ENCODE data around the gene LAMC1.
"Not testable (repeated sequence)": the region's sequence is repeated elsewhere in the genome, so short reads cannot be mapped to it uniquely, and the experiment has no call there.

LAMC1 gene

DNA sequence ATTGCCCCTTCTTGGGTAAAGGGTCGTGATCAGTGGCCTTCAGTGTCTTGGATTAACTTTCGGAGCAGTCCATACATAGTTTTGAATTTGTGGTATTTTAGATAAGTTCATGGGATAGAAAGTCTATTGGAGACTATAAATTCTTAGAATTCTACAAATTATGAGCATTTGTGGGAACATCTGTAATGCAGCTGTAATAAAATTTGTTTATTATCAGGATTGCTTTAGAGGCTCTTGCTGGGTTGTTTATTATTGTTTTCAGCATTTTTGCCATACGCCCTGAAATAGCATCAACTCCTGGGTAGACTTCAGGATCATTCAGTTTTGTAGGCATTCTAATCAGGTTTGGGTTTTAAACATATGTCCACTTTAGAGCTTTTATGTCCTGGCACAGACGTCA is 16.1 kb downstream of the LAMC1 start:
- no peak for DNase-seq (ENCODE audit: low read depth, low spot score)
- no peak overlapping the region for H3K4me3 ChIP-seq (ENCODE audit: low read length)

- no peak for DNase-seq (ENCODE audit: low read depth, low spot score)
Observed at GRCh38 chr1:183039985-183040447, 16.8 kb downstream of the LAMC1 start.

DNA sequence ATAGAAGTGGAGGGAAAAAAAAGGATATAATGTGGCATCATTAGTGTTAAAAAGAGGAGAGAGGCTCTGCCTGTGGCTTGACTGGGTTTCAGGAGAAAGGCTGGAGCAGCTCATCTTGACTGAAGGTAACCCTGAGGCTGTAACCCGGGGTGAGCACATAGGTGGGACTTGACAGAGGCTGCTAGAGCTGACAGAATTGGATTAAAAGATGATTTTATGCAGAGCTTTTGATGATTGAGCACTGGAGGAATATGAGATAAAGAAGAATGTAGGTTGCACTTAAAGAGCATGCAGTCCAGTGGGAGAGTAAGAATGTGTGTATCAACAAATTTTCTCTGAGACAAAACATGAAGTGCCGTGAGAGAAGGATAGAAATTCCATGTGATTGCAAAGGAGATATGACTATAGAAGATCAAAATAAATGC is 17.3 kb downstream of the LAMC1 start:
- no peak overlapping the region for H3K4me3 ChIP-seq (ENCODE audit: low read length)
- DNase-seq (ENCODE audit: low read depth, low spot score), result no peak

More at GRCh38 chr1:183039985-183040447, 16.8 kb downstream of the LAMC1 start:
- no peak overlapping the region for H3K4me3 ChIP-seq (ENCODE audit: low read length)

DNA sequence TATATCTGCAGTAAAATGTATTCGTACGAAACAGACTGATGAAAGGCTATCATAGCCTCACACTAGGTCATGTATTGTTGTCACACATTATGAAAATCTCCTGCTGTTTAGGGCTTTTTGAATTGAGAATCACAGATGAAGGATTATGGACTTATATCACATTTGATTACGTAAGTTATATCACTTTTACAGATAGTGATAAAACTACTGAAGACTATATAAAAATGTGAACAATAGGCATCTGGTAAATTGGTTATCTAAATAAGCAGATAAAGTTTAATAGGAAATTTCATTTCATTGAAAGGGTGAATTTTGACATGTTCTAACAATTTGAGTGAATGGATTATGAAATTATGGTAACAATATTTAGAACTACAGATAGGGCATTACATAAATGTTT is 20.0 kb downstream of the LAMC1 start:
- no peak overlapping the region for H3K4me3 ChIP-seq (ENCODE audit: low read length)
- no peak for DNase-seq (ENCODE audit: low read depth, low spot score)

DNA sequence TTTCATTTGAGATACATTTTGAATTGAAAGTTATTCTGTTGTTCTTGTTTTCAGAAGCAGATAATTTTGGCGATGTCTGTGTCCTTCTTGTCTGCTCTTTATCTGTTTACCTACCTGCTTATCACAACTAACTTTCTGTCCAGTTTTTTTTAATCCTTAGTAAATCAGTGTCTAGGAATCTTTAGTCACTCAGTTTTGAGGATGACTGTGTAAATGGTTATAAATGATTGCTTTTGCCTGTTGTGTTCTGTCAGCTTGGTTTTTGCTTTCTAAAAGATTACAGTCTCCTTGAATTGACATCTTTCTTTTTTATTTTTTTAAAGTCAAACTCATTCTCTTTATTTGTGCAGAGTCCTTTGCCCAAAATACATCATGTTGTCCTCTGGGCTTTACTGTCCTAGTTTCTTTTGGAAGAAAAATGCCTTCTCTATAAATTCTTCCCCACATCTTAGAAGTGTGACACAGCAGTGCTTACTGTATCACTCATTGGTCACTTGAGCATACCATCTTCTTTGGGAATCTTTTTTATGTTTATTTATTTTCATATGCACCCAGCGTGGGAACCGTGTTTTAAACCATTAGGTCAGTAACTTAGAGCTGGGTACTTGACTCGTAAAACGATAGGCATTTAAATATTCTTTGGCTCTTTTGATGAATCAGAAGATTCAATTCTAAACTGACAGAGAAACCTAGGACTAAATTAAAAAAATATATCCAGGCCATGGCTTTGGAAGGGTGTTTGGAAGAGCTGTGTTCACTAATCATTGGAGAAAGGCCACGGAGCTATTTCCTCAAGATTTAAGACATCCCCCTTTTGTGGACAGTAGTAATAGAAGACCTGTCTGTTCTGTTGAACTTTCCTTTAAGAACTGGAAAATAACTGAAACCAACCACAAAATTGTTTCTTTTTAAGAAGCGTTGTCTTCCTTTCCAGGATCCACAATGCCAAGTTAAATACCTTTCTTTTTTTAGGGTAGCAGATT is 20.9 kb downstream of the LAMC1 start:
- DNase-seq (ENCODE audit: low read depth, low spot score), result no peak
- no peak overlapping the region for H3K4me3 ChIP-seq (ENCODE audit: low read length)

DNA sequence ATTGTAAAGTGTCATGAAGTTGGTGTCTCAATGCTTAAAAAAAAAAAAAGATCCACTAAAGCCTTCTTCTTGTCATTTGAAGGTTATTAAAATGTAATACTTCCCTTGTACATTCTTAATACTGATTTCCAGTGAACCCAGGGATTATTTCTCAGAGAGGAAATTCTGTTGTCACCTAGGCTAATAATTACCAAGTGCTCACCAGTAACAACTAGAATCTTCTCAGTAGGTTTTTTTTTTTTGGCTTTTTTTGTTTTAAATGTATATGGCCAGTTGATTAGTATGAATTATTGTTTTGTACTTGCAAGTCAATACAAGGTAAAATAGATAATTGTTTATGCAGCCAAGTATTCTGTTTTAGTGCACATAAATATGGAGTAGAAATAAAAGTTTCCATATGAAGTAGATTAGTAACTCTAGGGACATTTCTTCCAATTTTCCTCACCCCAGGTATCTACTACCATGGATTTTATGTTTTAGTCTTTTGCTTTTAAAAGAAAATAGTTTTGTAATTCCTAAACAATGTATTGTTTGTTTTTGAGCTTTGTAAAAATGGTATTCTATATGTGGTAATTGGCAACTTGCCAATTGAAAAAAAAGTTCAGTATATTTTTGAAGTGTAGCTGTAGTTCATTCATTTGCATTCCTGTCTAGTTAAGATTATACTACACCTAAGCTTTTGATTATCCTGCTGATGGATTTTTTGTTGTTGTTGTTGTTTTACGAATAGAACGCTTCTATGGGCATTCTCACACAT is 21.9 kb downstream of the LAMC1 start:
- DNase-seq (ENCODE audit: low read depth, low spot score), result no peak
- no peak overlapping the region for H3K4me3 ChIP-seq (ENCODE audit: low read length)

DNA sequence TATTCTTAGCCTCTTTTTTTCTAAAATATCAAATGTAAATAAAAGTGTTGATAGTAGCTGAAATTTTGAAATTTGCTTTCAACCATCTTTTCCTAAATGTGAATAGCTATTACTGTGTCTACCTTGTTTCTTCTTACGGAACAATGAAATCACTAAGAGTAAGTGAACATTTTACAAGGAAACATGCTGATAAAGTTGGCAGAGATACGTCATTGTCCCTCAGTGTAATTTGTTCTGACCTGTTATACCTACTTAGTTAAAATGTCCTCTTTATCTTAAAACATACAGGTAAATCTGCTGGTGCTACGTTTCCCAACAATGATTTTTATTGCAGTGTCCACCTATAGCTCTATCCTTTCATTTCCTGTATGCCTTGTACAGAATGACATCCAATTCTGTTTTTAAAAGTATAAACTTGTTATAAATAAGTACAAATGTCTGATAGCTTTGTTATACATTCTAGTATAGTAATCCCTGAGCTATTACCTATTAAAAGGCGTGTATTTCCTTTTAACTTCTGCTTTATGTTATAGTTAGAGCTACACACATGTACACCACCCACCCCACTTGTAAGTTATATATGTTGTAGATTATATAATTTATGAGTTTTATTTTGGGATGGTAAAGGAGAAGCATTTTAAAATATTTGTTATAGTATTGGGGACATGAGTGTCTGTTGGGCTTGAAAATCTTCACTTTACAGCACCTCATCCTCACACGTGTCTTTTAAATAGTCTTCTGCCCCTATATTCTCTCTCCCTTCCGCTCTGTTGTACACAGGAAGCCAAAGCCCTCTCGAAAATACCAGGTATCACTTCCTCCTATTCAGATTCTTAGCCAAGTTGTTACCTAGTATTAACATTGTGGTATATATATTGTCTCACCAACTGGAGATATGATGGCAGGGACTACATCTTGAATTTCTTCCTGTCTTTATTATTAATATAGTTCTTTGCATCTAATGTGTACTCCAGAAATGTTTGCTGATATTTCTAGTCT is 25.2 kb downstream of the LAMC1 start:
- DNase-seq (ENCODE audit: low read depth, low spot score), result no peak
- H3K4me3 ChIP-seq (ENCODE audit: low read length), result no peak overlapping the region

GRCh38 chr1:183051546-183051945 is 28.3 kb downstream of the LAMC1 start:
- DNase-seq (ENCODE audit: low read depth, low spot score), result no peak
- no peak overlapping the region for H3K4me3 ChIP-seq (ENCODE audit: low read length)

- no peak overlapping the region for H3K4me3 ChIP-seq (ENCODE audit: low read length)
- DNase-seq (ENCODE audit: low read depth, low spot score), result no peak
Observed at GRCh38 chr1:183052861-183053260, 29.6 kb downstream of the LAMC1 start.

DNA sequence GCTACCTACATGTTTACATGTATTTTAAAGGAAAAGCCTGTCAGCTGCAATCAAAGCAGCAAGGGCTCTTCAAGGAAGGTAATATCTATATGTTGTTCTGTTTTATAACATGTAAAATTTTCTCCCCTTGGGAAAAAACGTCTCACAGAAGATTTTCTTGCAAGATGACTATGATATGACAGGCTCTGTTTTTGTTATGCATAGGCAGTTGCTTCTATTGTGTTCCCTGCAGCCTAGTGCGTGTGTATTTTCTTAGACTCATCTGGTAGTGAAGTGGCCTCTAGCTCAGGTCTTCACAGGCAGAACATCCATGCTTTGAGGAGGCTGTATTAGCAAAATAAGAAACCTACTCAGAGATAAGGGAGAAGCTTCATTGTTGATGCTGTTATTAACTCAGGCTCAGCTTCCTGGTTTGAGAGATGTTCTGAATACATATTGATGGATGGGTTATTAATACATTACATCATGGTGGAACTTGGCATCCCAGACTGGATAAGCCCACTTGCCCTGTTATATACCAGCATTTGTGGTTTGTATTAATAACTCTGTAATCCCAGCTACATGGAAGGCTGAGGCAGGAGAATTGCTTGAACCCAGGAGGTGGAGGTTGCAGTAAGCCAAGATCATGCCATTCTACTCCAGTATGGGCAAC is 35.8 kb downstream of the LAMC1 start:
- DNase-seq (ENCODE audit: low read depth, low spot score), result no peak
- H3K4me3 ChIP-seq (ENCODE audit: low read length), result no peak overlapping the region

DNA sequence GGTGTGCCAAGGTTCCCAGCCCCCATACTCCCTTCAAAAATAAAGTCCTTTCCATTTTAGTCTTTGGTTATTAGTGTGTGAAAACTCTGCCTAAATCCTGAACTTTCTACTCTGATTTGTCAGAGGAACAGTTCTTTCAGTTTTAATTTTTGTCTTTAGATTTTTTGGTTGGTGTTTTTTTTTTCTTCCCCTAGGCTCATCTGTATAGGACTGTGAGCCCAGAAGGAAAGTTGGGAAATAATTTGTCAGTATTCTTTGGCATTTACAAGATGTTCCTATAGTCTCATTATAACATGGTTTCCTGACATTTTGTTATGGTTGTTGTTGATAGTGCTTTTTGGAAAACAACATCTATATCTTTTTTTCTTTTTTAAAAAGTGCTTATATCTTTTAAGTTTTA is 38.0 kb downstream of the LAMC1 start:
- H3K4me3 ChIP-seq (ENCODE audit: low read length), result no peak overlapping the region
- no peak for DNase-seq (ENCODE audit: low read depth, low spot score)

GRCh38 chr1:183063349-183063748 is 40.1 kb downstream of the LAMC1 start:
- no peak for DNase-seq (ENCODE audit: low read depth, low spot score)
- no peak overlapping the region for H3K4me3 ChIP-seq (ENCODE audit: low read length)

- no peak for DNase-seq (ENCODE audit: low read depth, low spot score)
- H3K4me3 ChIP-seq (ENCODE audit: low read length), result no peak overlapping the region
Observed at GRCh38 chr1:183065168-183065706, 42.0 kb downstream of the LAMC1 start.

DNA sequence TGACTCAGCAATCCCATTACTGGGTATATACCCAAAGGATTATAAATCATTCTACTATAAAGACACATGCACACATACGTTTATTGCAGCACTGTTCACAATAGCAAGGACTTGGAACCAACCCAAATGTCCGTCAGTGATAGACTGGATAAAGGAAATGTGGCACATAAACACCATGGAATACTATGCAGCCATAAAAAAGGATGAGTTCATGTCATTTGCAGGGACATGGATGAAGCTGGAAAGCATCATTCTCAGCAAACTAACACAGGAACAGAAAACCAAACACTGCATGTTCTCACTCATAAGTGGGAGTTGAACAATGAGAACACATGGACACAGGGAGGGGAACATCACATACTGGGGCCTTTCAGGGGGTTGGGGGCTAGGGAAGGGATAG is 43.2 kb downstream of the LAMC1 start:
- not testable (repeated sequence) for H3K4me3 ChIP-seq (ENCODE audit: low read length); DNase-seq (ENCODE audit: low read depth, low spot score)

DNA sequence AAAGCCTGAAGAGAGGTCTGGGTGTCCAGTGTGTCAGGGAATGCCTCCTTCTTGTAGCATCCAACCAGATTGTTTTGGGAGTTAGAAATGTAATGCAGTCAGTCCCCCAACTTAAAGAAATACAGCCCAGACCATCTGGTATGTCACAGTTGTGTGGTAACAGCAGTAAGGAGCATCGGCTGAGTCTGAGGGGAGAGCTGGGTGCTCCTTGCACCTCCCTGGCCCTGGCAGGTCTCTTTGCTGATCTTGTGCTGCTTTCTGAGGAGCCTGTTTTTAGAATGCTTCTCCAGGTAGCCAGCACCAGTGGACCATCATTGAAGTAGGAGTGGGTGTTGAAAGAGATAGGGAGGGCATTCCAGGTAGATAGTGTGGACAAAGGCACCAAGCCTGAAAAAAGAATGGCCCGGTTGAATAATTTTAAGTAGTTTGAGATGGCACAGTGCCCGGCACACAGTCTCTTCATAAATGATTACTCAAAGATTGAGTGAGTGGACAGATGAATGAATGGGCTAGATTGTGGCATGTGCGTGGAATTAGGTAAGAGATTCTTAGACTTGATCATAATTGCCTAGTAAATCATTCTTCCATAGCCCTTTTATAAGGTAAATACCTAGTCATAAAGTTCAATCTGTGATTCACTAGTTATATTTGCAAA is 46.5 kb downstream of the LAMC1 start:
- no peak overlapping the region for H3K4me3 ChIP-seq (ENCODE audit: low read length)
- DNase-seq (ENCODE audit: low read depth, low spot score), result no peak

GRCh38 chr1:183070234-183070922 is 47.2 kb downstream of the LAMC1 start:
- no peak for DNase-seq (ENCODE audit: low read depth, low spot score)
- H3K4me3 ChIP-seq (ENCODE audit: low read length), result no peak overlapping the region

- DNase-seq (ENCODE audit: low read depth, low spot score), result peak; percentile 50
Observed at GRCh38 chr1:183070923-183071618, 47.9 kb downstream of the LAMC1 start.

More at GRCh38 chr1:183070923-183071618, 47.9 kb downstream of the LAMC1 start:
- no peak overlapping the region for H3K4me3 ChIP-seq (ENCODE audit: low read length)
